Fibroblast of skin of right quadriceps (primary cell): ENCODE results near the gene MUC3A.

ENCODE experiments used
- DNase-seq: peaks from one replicate; pipeline ENCODE4 v3.0.0-alpha.2; 2013

Gene MUC3A

DNA sequence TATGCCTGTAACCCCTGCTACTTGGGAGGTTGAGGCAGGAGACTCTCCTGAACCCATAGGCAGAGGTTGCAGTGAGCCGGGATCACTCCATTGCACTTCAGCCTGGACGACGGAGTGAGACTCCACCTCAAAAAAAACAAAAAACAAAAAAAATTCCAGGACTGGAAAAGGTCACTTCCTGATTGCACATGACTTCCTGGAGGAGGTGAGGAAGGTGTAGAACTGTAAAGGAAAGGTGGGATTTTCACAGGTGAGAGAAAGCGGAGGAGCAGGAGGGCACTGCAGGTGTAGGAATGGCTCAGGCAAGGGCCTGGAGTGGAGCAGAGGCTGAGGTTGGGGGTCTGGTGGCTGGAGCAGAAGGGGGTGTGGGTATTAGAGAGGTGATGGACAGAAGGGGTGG is 3.2 kb upstream of the MUC3A start:
- DNase-seq = no peak

DNA sequence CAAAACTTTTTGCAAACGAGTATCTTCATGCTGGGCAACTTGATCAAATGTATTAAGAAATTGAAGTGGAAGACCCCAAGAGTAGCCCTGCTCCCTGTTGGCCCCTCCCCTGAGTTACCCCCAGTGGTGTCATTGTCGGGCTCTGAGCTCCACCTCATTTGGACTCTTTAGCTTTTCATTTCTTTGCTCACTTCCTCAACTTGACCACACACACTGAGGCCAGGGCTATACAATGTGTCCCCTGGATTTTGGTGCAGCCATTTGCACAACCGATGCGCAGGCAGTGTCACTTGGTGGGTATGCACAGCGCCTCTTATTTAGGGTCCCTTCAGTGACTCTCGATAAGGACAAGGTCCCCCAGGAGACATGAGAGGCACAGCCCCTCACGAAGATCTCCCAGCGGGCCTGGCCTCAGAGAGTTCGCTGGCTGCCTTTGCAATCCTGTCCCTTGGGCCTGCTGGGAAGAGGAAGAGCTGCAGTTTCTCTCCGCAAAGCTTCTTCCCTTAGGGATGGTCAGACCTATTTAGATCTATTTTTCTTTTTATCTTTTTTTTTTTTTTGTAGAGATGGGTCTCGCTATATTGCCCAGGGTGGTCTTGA is 2.5 kb upstream of the MUC3A start:
- DNase-seq = no peak

- no peak for DNase-seq
These were observed 1.5 kb upstream of the MUC3A start for GRCh38 chr7:100947792-100948191.

GRCh38 chr7:100949933-100950443 is 654 bp downstream of the MUC3A start:
- no peak for DNase-seq

- DNase-seq = no peak
These were observed 1.8 kb downstream of the MUC3A start for GRCh38 chr7:100951172-100951571.

DNA sequence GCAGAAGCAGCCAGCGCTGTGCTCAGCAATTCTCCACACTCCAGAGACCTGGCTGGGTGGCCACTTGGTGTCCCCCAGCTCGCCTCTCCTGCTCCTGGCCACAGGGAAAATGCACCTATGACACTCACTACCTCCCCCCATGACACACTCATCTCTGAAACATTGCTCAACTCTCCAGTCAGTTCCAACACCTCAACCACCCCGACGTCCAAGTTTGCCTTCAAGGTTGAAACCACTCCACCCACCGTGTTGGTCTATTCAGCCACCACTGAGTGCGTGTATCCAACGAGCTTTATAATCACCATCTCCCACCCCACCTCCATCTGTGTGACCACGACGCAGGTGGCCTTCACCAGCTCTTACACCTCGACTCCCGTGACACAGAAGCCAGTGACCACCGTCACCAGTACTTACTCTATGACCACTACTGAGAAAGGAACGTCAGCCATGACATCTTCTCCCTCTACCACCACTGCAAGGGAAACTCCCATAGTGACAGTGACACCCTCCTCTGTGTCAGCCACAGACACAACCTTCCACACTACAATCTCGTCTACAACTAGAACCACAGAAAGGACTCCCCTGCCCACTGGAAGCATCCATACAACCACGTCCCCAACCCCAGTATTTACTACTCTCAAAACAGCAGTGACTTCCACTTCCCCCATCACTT is 2.7 kb downstream of the MUC3A start:
- DNase-seq = no peak

- no peak for DNase-seq
These were observed 3.3 kb downstream of the MUC3A start for GRCh38 chr7:100952641-100953040.

DNA sequence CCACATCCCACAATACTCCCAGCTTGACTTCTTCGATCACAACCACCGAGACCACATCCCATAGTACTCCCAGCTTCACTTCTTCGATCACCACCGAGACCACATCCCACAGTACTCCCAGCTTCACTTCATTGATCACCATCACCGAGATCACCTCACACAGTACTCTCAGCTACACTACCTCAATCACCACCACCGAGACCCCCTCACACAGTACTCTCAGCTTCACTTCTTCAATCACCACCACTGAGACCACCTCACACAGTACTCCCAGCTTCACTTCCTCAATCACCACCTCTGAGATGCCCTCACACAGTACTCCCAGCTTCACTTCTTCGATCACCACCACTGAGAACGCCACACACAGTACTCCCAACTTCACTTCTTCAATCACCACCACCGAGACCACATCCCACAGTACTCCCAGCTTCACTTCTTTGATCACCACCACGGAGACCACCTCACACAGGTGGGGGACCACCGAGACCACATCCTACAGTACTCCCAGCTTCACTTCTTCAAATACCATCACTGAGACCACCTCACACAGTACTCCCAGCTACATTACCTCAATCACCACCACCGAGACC is 8.6 kb downstream of the MUC3A start:
- DNase-seq = no peak

- no peak for DNase-seq
These were observed 10.6 kb downstream of the MUC3A start for GRCh38 chr7:100959894-100960293.

DNA sequence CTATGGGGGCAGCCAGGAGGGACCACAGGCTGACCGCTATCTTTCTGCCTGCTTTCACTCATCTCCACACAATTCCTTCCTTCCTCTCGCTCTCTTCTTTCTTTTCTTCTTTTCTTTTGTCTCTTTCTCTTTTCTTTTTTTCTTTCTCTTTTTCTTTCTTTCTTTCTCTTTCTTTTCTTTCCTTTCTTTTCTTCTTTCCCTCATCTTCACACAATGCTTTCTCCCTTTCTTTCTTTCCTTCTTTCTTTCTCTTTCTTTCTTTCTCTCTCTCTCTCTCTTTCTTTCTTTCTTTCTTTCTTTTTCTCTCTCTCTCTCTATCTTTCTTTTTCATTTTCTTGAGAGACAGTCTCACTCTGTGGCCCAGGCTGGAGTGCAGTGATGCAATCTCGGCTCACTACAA is 13.2 kb downstream of the MUC3A start:
- no peak for DNase-seq

- no peak for DNase-seq
These were observed 14.1 kb downstream of the MUC3A start for GRCh38 chr7:100963386-100963785.

DNA sequence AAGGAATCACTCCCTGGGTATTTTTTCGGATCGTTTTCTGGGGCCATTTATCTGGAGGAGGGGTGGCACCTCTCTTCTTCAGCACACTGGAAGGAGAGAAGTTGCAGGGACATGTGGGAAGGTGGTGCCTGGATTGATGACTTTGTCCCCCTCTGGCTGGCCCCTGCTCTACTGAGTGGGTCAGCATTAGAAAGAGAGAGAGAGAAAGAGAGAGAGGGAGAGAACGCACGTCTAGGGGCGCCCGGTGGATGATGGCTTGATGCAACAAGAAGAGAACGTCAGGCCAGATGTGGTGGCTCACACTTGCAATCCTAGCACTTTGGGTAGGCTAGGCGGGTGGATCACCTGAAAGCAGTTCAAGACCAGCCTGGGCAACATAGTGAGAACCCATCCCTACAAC is 14.5 kb downstream of the MUC3A start:
- DNase-seq = no peak

GRCh38 chr7:100964630-100965029 is 15.3 kb downstream of the MUC3A start:
- DNase-seq = no peak

- no peak for DNase-seq
These were observed 15.8 kb downstream of the MUC3A start for GRCh38 chr7:100965045-100965722.

GRCh38 chr7:100965723-100966541 is 16.6 kb downstream of the MUC3A start:
- DNase-seq = peak; percentile 26

- no peak for DNase-seq
These were observed 17.4 kb downstream of the MUC3A start for GRCh38 chr7:100966542-100967291.

DNA sequence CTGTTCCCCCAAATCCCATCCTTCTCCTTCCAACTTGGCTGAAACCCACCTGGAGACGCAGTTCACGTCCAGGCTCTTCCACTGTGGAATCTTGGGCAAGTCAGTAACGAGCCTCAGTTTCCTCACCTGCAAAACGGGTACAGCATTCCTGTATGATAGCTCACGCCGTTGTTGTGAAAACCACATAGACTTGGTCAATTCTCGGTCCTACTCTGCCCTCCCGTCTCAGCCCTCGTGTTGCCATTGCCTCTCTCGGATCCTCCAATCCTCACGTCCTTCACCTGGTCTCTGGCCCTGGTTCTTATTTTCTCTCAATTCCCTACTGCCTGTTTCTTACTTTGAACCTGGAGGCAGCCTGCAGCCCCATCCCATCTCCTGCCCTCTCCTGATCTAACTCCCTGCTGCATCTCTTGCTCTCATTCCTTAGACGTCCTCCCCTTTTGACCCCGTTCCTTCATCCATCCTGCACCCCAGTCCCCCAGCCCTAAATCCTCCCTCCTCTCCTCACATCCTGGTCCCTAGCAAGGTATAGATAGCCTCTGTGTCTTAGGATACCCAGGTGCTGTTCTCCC is 18.0 kb downstream of the MUC3A start:
- no peak for DNase-seq

DNA sequence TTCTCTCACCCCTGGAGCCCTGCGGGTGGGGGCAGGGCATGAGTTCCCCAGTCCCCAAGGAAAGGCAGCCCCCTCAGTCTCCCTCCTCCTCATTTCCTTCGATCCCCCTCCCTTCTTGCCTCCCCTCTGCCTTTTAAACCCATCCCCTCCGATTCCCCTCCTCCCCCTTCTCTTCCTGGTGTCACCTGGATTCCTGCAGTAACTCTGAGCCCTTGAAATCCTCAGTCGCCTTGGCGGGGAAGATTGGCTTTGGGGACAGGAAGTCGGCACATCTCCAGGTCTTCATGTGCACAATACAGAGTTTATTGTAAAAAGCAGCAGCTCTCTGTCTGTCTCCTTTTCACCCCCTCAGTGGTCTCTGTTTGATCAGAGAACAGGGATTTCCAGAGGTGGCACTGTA is 18.7 kb downstream of the MUC3A start:
- no peak for DNase-seq

- no peak for DNase-seq
These were observed 19.3 kb downstream of the MUC3A start for GRCh38 chr7:100968650-100969049.

- DNase-seq = no peak
These were observed 19.8 kb downstream of the MUC3A start, which contains the start of gene MUC12 for GRCh38 chr7:100969066-100969615. TSS of gene MUC12 (plus strand) at chr7:100969565. CDS start at chr7:100969623, 58 bp downstream.
